Measurements from ENCODE around the gene GH2.
"Not testable (repeated sequence)": the region's sequence is repeated elsewhere in the genome, so short reads cannot be mapped to it uniquely, and the experiment has no call there.

Gene GH2

GRCh38 chr17:63873577-63873976, 8.2 kb downstream of the GH2 start, which contains the start of gene CSH2:
Gene CSH2, minus strand, starts transcription at chr17:63873677. Its CDS starts 63 bp downstream, at chr17:63873614.
- DNase-seq = not testable (repeated sequence)

GRCh38 chr17:63871646-63872365, 9.9 kb downstream of the GH2 start:
- not testable (repeated sequence) for DNase-seq

- DNase-seq = not testable (repeated sequence)
Measured at GRCh38 chr17:63870292-63870665, 11.5 kb downstream of the GH2 start.

GRCh38 chr17:63869491-63870291, 12.1 kb downstream of the GH2 start:
- DNase-seq = not testable (repeated sequence)

- not testable (repeated sequence) for DNase-seq
Measured at GRCh38 chr17:63866625-63867024, 15.1 kb downstream of the GH2 start.

- DNase-seq = no peak
Measured at GRCh38 chr17:63859257-63859656, 22.5 kb downstream of the GH2 start.

GRCh38 chr17:63856425-63856824, 25.3 kb downstream of the GH2 start:
- not testable (repeated sequence) for DNase-seq

GRCh38 chr17:63855185-63855584, 26.6 kb downstream of the GH2 start:
- no peak for DNase-seq

GRCh38 chr17:63854709-63855108, 27.0 kb downstream of the GH2 start:
- no peak for DNase-seq

GRCh38 chr17:63853260-63853659, 28.5 kb downstream of the GH2 start:
- DNase-seq = no peak

- no peak for DNase-seq
Measured at GRCh38 chr17:63850401-63850800, 31.3 kb downstream of the GH2 start.

- DNase-seq = peak; percentile 94
Measured at GRCh38 chr17:63848834-63849689, 32.7 kb downstream of the GH2 start.

GRCh38 chr17:63847525-63848249, 34.1 kb downstream of the GH2 start:
- DNase-seq = no peak

GRCh38 chr17:63845509-63845908, 36.2 kb downstream of the GH2 start:
- no peak for DNase-seq

- no peak for DNase-seq
Measured at GRCh38 chr17:63843910-63844677, 37.6 kb downstream of the GH2 start.

GRCh38 chr17:63843387-63843888, 38.3 kb downstream of the GH2 start:
- peak; percentile 45 to 64 for DNase-seq

- peak; percentile 98 to 99 for DNase-seq
Measured at GRCh38 chr17:63842540-63843386, 39.0 kb downstream of the GH2 start, which contains the start of gene SMARCD2. Gene SMARCD2, minus strand, starts transcription at chr17:63842685. Its CDS starts 11 bp downstream, at chr17:63842674.

- no peak for DNase-seq
Measured at GRCh38 chr17:63842173-63842539, 39.6 kb downstream of the GH2 start.

GRCh38 chr17:63841350-63842172, 40.2 kb downstream of the GH2 start:
- no peak for DNase-seq
